ENCODE data around the gene EGLN3. TPM values are rescaled to one million over a fixed set of nuclear protein-coding genes. Genes with fewer than 3 reads are reported as not detected.

Gene EGLN3
- total and polyA plus RNA-seq, 2 of the 13 experiments (the other 11 are each of a cell fraction or from before 2014, with no cell fraction given): 0.18 to 27.3 TPM

DNA sequence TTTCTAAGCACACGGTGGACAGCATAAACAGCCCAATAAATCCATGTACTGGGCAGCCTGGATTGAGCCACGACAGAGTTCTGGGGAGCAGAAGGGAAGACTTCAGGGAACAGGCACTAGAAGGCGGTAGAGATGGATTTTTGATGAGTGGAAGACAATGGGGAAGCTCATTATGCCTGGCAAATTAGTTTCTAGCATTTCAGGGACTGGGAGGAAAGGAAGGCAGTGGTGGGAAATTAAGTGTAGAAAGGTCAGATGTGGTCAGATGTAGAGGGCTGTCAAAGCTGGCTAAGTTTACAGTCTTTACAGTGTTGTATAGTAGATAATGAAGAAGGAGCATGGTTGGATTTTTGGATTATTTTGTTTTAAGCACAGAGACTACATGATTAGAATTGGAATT lies 9.2 kb downstream of the EGLN3 start:
- Histone ChIP-seq H2AFZ (ENCODE audit: low read length) (no peak overlapping the region), H3K9me3 (ENCODE audit: low read length) (no peaks in the 10 kb centered on the region), H3K4me1 (ENCODE audit: insufficient read depth, low read length) (peaks cover 30% of the 10 kb centered on the region), H3K4me3 (replicated peaks in 1 of 3; ENCODE audit: insufficient read depth in 1 of 3, low read depth in 2 of 3, low read length in 3 of 3) (no peak overlapping the region), H3K4me2 (ENCODE audit: low read depth, low read length) (no peak overlapping the region), H3K27me3 (ENCODE audit: control insufficient read depth in 1 of 2, insufficient read depth in 2 of 2, low read length in 2 of 2) (no peaks in the 10 kb centered on the region; a peak in 1 of 5 replicates), H3K36me3 (replicated peaks in 1 of 2; ENCODE audit: control insufficient read depth in 1 of 2, insufficient read depth in 2 of 2, low read length in 2 of 2) (no peaks in the 10 kb centered on the region), H3K9ac (ENCODE audit: insufficient read depth, low read depth, low read length) (no peak overlapping the region), H3K79me2 (ENCODE audit: insufficient read depth, low read length) (peaks cover 25% of the 10 kb centered on the region), H4K20me1 (ENCODE audit: insufficient read depth, low read length) (no peaks in the 10 kb centered on the region), H3K27ac (ENCODE audit: extremely low read length, insufficient read depth, low read length) (no peak overlapping the region)
- FAIRE-seq: no peak
- CTCF ChIA-PET (ENCODE audit: low intra/inter-chr PET ratio, low total read pairs): no interaction called here
- no peak for TF ChIP-seq NFIC (IDR thresholded peaks at IDR 0.05; ENCODE audit: low read length)
- no peak for ATAC-seq
- in situ Hi-C loops (cut with HindIII; ENCODE audit: extremely low pct_ligation_motif_present, low pct_unique_long_range_greater_than_20kb): no loop called here
- DNase-seq (ENCODE audit: low spot score): no peak
- WGBS (ENCODE audit: low lambda C conversion rate): 46% methylated on average over 3 of the region's 3 CpGs
- BruUV-seq (replicated peaks): no TSS peak
- POLR2A ChIA-PET: no interaction called here
- intact Hi-C loops (cut with micrococcal nuclease; ENCODE audit: unreplicated experiment): no loop called here

- intact Hi-C loops (cut with micrococcal nuclease; ENCODE audit: unreplicated experiment) (no loop called here), in situ Hi-C loops (cut with HindIII; ENCODE audit: extremely low pct_ligation_motif_present, low pct_unique_long_range_greater_than_20kb) (no loop called here)
- BruUV-seq (replicated peaks): no TSS peak
- no peaks in the 10 kb centered on the region; a peak in 1 of 5 replicates for H3K27me3 ChIP-seq (ENCODE audit: control insufficient read depth in 1 of 2, insufficient read depth in 2 of 2, low read length in 2 of 2)
- CTCF ChIA-PET (ENCODE audit: low intra/inter-chr PET ratio, low total read pairs): no interaction called here
- H3K36me3 ChIP-seq (replicated peaks in 1 of 2; ENCODE audit: control insufficient read depth in 1 of 2, insufficient read depth in 2 of 2, low read length in 2 of 2): no peaks in the 10 kb centered on the region
- POLR2A ChIA-PET: no interaction called here
- no peak overlapping the region for H2AFZ ChIP-seq (ENCODE audit: low read length)
- WGBS (ENCODE audit: low lambda C conversion rate): 34% methylated on average over 5 of the region's 5 CpGs
- FAIRE-seq: no peak
- TF ChIP-seq, protein P1, sequence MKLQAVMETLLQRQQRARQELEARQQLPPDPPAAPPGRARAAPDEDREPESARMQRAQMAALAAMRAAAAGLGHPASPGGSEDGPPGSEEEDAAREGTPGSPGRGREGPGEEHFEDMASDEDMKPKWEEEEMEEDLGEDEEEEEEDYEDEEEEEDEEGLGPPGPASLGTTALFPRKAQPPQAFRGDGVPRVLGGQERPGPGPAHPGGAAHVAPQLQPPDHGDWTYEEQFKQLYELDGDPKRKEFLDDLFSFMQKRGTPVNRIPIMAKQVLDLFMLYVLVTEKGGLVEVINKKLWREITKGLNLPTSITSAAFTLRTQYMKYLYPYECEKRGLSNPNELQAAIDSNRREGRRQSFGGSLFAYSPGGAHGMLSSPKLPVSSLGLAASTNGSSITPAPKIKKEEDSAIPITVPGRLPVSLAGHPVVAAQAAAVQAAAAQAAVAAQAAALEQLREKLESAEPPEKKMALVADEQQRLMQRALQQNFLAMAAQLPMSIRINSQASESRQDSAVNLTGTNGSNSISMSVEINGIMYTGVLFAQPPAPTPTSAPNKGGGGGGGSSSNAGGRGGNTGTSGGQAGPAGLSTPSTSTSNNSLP (IDR thresholded peaks at IDR 0.05; ENCODE audit: low read depth, low read length): no peak
- TF ChIP-seq, protein P2, sequence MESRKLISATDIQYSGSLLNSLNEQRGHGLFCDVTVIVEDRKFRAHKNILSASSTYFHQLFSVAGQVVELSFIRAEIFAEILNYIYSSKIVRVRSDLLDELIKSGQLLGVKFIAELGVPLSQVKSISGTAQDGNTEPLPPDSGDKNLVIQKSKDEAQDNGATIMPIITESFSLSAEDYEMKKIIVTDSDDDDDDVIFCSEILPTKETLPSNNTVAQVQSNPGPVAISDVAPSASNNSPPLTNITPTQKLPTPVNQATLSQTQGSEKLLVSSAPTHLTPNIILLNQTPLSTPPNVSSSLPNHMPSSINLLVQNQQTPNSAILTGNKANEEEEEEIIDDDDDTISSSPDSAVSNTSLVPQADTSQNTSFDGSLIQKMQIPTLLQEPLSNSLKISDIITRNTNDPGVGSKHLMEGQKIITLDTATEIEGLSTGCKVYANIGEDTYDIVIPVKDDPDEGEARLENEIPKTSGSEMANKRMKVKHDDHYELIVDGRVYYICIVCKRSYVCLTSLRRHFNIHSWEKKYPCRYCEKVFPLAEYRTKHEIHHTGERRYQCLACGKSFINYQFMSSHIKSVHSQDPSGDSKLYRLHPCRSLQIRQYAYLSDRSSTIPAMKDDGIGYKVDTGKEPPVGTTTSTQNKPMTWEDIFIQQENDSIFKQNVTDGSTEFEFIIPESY (CRISPR knock-in tag; IDR thresholded peaks at IDR 0.05): no peak
- no peak for TF ChIP-seq CBX1 (IDR thresholded peaks at IDR 0.05; ENCODE audit: low read depth)
- no peak for TF ChIP-seq THAP11 (CRISPR knock-in tag; IDR thresholded peaks at IDR 0.05)
- no peak for TF ChIP-seq BHLHE40 (IDR thresholded peaks at IDR 0.05; ENCODE audit: low read length)
- TF ChIP-seq ZNF350 (CRISPR knock-in tag; IDR thresholded peaks at IDR 0.05; ENCODE audit: borderline replicate concordance, low read depth): no peak
- no peak for TF ChIP-seq KLF13 (CRISPR knock-in tag; IDR thresholded peaks at IDR 0.05)
- no peak for ATAC-seq
- no peak overlapping the region for H3K27ac ChIP-seq (ENCODE audit: extremely low read length, insufficient read depth, low read length)
- H3K79me2 ChIP-seq (ENCODE audit: insufficient read depth, low read length): peaks cover 17% of the 10 kb centered on the region
- peaks cover 30% of the 10 kb centered on the region for H3K4me1 ChIP-seq (ENCODE audit: insufficient read depth, low read length)
- H3K9me3 ChIP-seq (ENCODE audit: low read length): no peaks in the 10 kb centered on the region
- no peak for DNase-seq (ENCODE audit: low spot score)
- no peaks in the 10 kb centered on the region for H4K20me1 ChIP-seq (ENCODE audit: insufficient read depth, low read length)
- no peak overlapping the region for H3K4me3 ChIP-seq (replicated peaks in 1 of 3; ENCODE audit: insufficient read depth in 1 of 3, low read depth in 2 of 3, low read length in 3 of 3)
- H3K9ac ChIP-seq (ENCODE audit: insufficient read depth, low read depth, low read length): no peak overlapping the region
- H3K4me2 ChIP-seq (ENCODE audit: low read depth, low read length): no peak overlapping the region
Measured at GRCh38 chr14:33940561-33941011, 10.3 kb downstream of the EGLN3 start.
